ENCODE data around the gene DUSP22. TPM values are rescaled to one million over a fixed set of nuclear protein-coding genes. Genes with fewer than 3 reads are reported as not detected.

Gene DUSP22
- total and polyA plus RNA-seq, 2 donors (not counting 1 experiment from before 2014, with no cell fraction given) = 117 to 133 TPM

- H3K4me1 ChIP-seq (ENCODE audit: control insufficient read depth in 2 of 2, insufficient read depth in 2 of 2, low read length in 2 of 2) = peaks cover 67 to 80% of the 10 kb centered on the region in 2 donors
- no peaks in the 10 kb centered on the region for H3K27me3 ChIP-seq (replicated peaks in 1 of 4; ENCODE audit: control extremely low read depth in 1 of 4, control insufficient read depth in 3 of 4, insufficient read depth in 4 of 4, low read length in 3 of 4)
- no peak overlapping the region for H3K9ac ChIP-seq (ENCODE audit: low read length)
- peaks cover 3% of the 10 kb centered on the region for H3K79me2 ChIP-seq (ENCODE audit: control insufficient read depth, insufficient read depth, low read length)
- CTCF ChIA-PET = interaction anchor here (0.7 to 3.2 kb wide), 5 partner anchors 27 to 72 kb away, joined by 3 to 15 read pairs (median 3); no protein-coding TSS in a partner anchor
- H3K36me3 ChIP-seq (replicated peaks in 1 of 2; ENCODE audit: control extremely low read depth in 1 of 2, control insufficient read depth in 1 of 2, extremely low read depth in 1 of 2, insufficient read depth in 2 of 2, low read length in 1 of 2) = peaks cover 0 to 4% of the 10 kb centered on the region in 2 experiments
- H2AFZ ChIP-seq (ENCODE audit: insufficient read depth, low read depth, low read length, poor library complexity, severe bottlenecking) = no peak overlapping the region
- POLR2A ChIA-PET = interaction anchor here (1.8 kb wide), 1 partner anchor 103 kb away, joined by 4 read pairs; the partner anchor contains the start of gene IRF4
- H3K27ac Mint-ChIP-seq = peak overlapping the region; percentile 89
- H3K9me3 Mint-ChIP-seq (ENCODE audit: insufficient read depth) = no peaks in the 10 kb centered on the region
- no peaks in the 10 kb centered on the region for H3K9me3 ChIP-seq (ENCODE audit: control extremely low read depth in 1 of 3, control insufficient read depth in 2 of 3, insufficient read depth in 1 of 3, low read length in 2 of 3)
- H4K20me1 ChIP-seq (ENCODE audit: control insufficient read depth, insufficient read depth, low read length, poor library complexity, severe bottlenecking) = no peaks in the 10 kb centered on the region
- H3K27ac ChIP-seq (ENCODE audit: low read length in 2 of 2) = peak overlapping the region; percentile 46 to 95
- intact Hi-C loops (cut with micrococcal nuclease) = no loop called here
- DNase-seq (no peak), ATAC-seq (ENCODE audit: low read depth) (no peak)
- peak overlapping the region; percentile 80 for H3K4me2 ChIP-seq (replicated peaks; ENCODE audit: low read depth, low read length, poor library complexity, severe bottlenecking)
- peaks cover 66% of the 10 kb centered on the region for H3K4me1 Mint-ChIP-seq
- no peak for TF ChIP-seq EZH2 (IDR thresholded peaks at IDR 0.05; ENCODE audit: borderline replicate concordance, insufficient read depth, low read depth, low read length, poor library complexity, severe bottlenecking)
- no peak for TF ChIP-seq CTCF (IDR thresholded peaks at IDR 0.05)
- H3K4me3 ChIP-seq (ENCODE audit: control extremely low read depth in 1 of 5, extremely low read depth in 1 of 5, insufficient read depth in 1 of 5, low read depth in 2 of 5, low read length in 4 of 5) = peak overlapping the region in 1 of 5 experiments; percentile 3
- H3K4me3 Mint-ChIP-seq = peak overlapping the region; percentile 55
- H3K27me3 Mint-ChIP-seq = no peaks in the 10 kb centered on the region
- 93% methylated on average over 2 of the region's 3 CpGs for WGBS (ENCODE audit: insufficient coverage)
These were observed 3.4 kb upstream of the DUSP22 start for GRCh38 chr6:288866-289265.
